Naive thymus-derived CD8-positive, alpha-beta T cell (primary cell): Measurements from ENCODE around the gene SH3D19. TPM values are rescaled to one million over a fixed set of nuclear protein-coding genes. Genes with fewer than 3 reads are reported as not detected.

Source experiments
- ATAC-seq, 2 donors: fragments of 150-1000 bp; cut with Tn5 transposase in 1 of 2; sonication (Bioruptor Pico), chemical (Tn5 transposase) in 1 of 2; 1 replicate in 1 of 2; 2 replicates in 1 of 2; pipeline ENCODE4 v1.10.0; 2021; ENCODE audit warnings: mild to moderate bottlenecking in 2 of 2, moderate library complexity in 2 of 2
- POLR2A ChIA-PET: fragments of 350-600 bp; sonication (Branson Sonifier 250); formaldehyde crosslinking; loops from one replicate; lab custom pipeline; 2021; ENCODE audit warnings: antibody characterized with exemption; lab: Charles Lee
- DNase-seq, 10 donors: peaks; one replicate each; pipeline versions ENCODE4 v3.0.0 to v3.0.0-alpha.2; 2020 to 2022
- H3K27ac Mint-ChIP-seq, 10 donors: one replicate each; pipeline ENCODE4 v1.8.0; 2020 to 2022; ENCODE audit warnings: mild to moderate bottlenecking in 10 of 10, mixed read lengths in 10 of 10, moderate library complexity in 4 of 10, inconsistent platforms in 1 of 10
- H3K27me3 Mint-ChIP-seq, 5 donors: one replicate each; pipeline ENCODE4 v1.8.0; 2021 to 2022; ENCODE audit warnings: mixed read lengths in 5 of 5
- H3K36me3 Mint-ChIP-seq, 3 donors: one replicate each; pipeline ENCODE4 v1.8.0; 2020 to 2022; ENCODE audit warnings: mixed read lengths in 3 of 3, mild to moderate bottlenecking in 2 of 3, inconsistent platforms in 1 of 3
- H3K4me1 Mint-ChIP-seq, 4 donors: one replicate each; pipeline ENCODE4 v1.8.0; 2021 to 2022; ENCODE audit warnings: mixed read lengths in 4 of 4
- H3K4me3 Mint-ChIP-seq, 10 donors: one replicate each; pipeline ENCODE4 v1.8.0; 2020 to 2022; ENCODE audit warnings: mild to moderate bottlenecking in 10 of 10, mixed read lengths in 10 of 10, moderate library complexity in 6 of 10, inconsistent platforms in 1 of 10
- H3K9me3 Mint-ChIP-seq, 9 donors: one replicate each; pipeline ENCODE4 v1.8.0; 2020 to 2022; ENCODE audit warnings: mixed read lengths in 9 of 9, mild to moderate bottlenecking in 3 of 9, inconsistent platforms in 1 of 9, moderate library complexity in 1 of 9
- polyA plus RNA-seq, 3 donors: library from polyadenylated mRNA; unstranded; fragments of 300-500 nt; fragmentation: Illumina TruSeq; gene quantifications; one replicate each; pipeline ENCODE4 v1.2.3, GENCODE V29; 2021
- total RNA-seq, 8 experiments: library from RNA in 2 of 8; stranded (reverse) in 2 of 8; gene quantifications; one replicate each; pipeline ENCODE4 v1.2.3 and lab custom pipeline; 2021 to 2026

The SH3D19 gene
- total and polyA plus RNA-seq, 5 experiments from 2014 or later = 0.42 to 0.62 (median 0.58) TPM; not detected in 1

DNA sequence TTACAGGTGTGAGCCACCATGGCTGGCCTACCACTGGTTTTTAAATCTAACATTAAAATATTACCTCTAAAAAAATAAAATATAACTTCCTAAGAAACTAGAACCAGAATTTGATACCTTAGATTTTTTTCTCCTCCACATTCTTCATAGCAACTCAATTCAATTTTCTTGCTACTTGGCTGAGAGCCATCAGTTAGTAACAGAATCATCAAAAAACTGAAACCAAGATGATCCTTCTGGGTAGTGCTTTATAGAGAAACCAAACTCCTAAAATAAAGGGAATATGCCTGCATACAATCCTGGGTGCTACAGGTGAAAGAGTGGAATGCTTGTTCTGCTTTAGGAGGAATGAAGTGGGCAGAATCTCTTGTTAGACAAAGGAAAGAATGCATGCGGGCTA is 161.6 kb downstream of the SH3D19 start:
- no peak overlapping the region for H3K27ac Mint-ChIP-seq
- H3K4me1 Mint-ChIP-seq = no peaks in the 10 kb centered on the region
- POLR2A ChIA-PET = no interaction called here
- H3K9me3 Mint-ChIP-seq = no peaks in the 10 kb centered on the region
- H3K36me3 Mint-ChIP-seq = no peaks in the 10 kb centered on the region
- peaks cover 8 to 37% (median 11%) of the 10 kb centered on the region in 5 donors for H3K27me3 Mint-ChIP-seq
- ATAC-seq (no peak), DNase-seq (no peak)
- H3K4me3 Mint-ChIP-seq = no peak overlapping the region

DNA sequence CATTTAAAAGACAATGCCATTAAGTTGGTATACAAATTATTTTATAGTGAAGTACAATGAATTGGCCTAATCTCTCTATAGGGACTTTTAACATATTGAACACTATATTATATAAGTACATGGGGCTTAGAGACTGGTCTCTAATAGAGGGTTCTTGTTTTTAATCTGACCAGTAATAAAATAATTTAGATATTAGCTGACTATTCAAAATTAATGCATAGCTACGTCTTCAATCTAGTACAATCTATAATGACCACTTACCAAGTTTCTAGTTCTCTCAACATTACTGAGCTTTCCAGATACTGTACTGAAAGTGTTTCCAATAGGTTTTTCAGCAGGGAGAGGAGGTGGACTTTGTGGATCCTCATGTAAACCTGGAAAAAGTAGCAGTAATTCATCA is 166.4 kb downstream of the SH3D19 start:
- POLR2A ChIA-PET = no interaction called here
- no peak for DNase-seq
- H3K36me3 Mint-ChIP-seq = no peaks in the 10 kb centered on the region
- peaks cover 10 to 21% (median 14%) of the 10 kb centered on the region in 5 donors for H3K27me3 Mint-ChIP-seq
- ATAC-seq = no peak
- H3K4me3 Mint-ChIP-seq = no peak overlapping the region
- H3K27ac Mint-ChIP-seq = no peak overlapping the region
- H3K9me3 Mint-ChIP-seq = peaks cover 0 to 10% (median 0%) of the 10 kb centered on the region in 9 donors
- H3K4me1 Mint-ChIP-seq = no peaks in the 10 kb centered on the region

DNA sequence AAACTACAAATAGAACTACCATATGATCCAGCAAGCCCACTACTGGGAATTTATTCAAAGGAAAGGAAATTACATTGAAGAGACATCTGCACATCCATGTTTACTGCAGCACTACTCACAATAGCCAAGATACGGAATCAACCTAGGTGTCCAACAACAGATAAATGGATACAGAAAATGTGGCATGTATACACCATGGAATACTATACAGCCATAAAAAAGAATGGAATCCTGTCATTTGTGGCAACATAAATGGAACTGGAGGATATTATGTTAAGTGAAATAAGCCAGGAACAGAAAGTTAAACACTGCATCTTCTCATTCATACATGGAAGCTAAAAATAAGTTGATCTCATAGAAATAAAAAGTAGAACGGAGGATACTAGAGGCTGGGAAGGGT is 167.9 kb downstream of the SH3D19 start:
- Mint-ChIP-seq H3K4me3 (no peak overlapping the region), H3K27me3 (peaks cover 10 to 17% (median 14%) of the 10 kb centered on the region in 5 donors), H3K9me3 (peaks cover 0 to 10% (median 0%) of the 10 kb centered on the region in 9 donors), H3K27ac (no peak overlapping the region), H3K36me3 (no peaks in the 10 kb centered on the region), H3K4me1 (no peaks in the 10 kb centered on the region)
- no peak for ATAC-seq
- POLR2A ChIA-PET = no interaction called here
- no peak for DNase-seq

DNA sequence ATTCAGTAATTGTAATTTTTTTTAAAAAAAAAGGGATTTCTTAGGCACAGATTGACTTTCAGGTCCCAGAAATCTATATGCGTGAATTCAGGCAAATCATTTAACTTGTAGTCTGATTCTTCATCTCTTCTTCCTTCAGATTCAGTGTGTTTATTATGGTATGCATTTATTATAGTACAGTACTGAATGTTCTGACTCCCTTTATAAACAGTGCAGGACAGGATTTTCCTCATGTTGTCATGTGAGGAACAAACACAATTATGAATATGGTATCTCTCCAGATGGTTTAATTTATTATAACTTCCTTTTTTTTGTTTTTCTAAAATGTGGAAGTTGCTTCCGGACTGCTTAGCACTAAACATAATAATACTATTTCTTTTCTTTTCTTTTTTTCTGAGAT is 171.8 kb downstream of the SH3D19 start:
- POLR2A ChIA-PET = no interaction called here
- DNase-seq (no peak), ATAC-seq (no peak)
- no peak overlapping the region for H3K27ac Mint-ChIP-seq
- peaks cover 12 to 18% (median 16%) of the 10 kb centered on the region in 5 donors for H3K27me3 Mint-ChIP-seq
- H3K36me3 Mint-ChIP-seq = no peaks in the 10 kb centered on the region
- no peaks in the 10 kb centered on the region for H3K4me1 Mint-ChIP-seq
- peaks cover 0 to 10% (median 0%) of the 10 kb centered on the region in 9 donors for H3K9me3 Mint-ChIP-seq
- H3K4me3 Mint-ChIP-seq = no peak overlapping the region

DNA sequence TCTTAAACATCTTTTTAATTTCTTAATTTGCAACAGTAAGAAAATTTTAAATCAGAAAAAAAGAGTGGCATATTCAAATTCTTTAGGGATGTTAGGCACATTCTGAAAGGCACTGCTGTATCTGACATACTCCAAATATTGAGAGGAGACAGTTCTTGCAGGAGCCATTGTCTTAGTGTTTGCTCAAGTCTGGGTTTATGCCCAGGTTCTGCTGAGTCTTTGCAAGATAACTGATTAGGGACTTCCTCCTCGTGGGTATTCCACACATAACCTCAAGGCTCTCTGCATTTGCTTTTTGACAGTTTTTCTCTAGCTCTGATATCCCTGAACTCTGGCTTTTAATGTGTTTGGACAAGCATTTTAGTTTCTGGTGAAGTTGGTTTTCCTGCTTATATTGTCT is 173.4 kb downstream of the SH3D19 start:
- Mint-ChIP-seq H3K9me3 (peaks cover 0 to 5% (median 0%) of the 10 kb centered on the region in 9 donors), H3K36me3 (no peaks in the 10 kb centered on the region), H3K4me1 (no peaks in the 10 kb centered on the region), H3K27me3 (peaks cover 5 to 11% (median 8%) of the 10 kb centered on the region in 5 donors), H3K27ac (no peak overlapping the region), H3K4me3 (no peak overlapping the region)
- DNase-seq = no peak
- ATAC-seq = no peak
- POLR2A ChIA-PET = no interaction called here

DNA sequence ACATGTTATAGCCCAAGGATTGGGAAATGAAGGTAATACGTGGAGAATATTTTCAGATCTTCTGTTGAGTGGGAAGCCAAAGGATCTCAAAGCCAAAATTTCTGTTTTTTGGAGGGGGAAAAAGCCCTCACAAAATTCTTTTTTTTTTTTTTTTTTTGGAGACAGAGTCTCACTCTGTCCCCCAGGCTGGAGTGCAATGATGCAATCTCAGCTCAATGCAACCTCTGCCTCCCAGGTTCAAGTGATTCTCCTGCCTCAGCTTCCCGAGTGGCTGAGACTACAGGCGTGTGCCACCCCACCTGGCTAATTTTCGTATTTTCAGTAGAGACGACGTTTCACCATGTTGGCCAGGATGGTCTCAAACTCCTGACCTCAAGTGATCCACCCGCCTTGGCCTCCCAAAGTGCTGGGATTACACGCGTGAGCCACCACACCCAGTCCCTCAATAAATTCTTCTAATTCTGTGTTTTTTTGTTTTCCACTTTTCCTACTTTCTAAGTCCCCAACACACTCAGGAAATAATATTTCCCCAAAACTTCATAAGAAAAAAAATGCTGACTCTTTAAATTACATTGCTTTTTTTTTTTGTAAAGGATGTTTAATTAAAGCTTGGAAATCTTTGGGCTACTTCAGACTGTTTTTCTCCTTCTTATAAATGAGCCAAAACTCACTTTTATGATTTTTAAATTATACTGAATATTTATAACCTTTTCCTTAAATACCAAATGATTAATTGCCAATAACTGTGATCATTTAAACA is 174.4 kb downstream of the SH3D19 start:
- H3K27ac Mint-ChIP-seq = peak overlapping the region in 1 of 10 donors; percentile 6
- no peaks in the 10 kb centered on the region for H3K36me3 Mint-ChIP-seq
- H3K9me3 Mint-ChIP-seq = no peaks in the 10 kb centered on the region
- H3K4me1 Mint-ChIP-seq = no peaks in the 10 kb centered on the region
- POLR2A ChIA-PET = interaction anchor here (0.7 kb wide), 1 partner anchor 16 kb away, joined by 6 read pairs; no protein-coding TSS in a partner anchor
- ATAC-seq (no peak), DNase-seq (no peak)
- no peak overlapping the region for H3K4me3 Mint-ChIP-seq
- peaks cover 0 to 7% (median 5%) of the 10 kb centered on the region in 5 donors for H3K27me3 Mint-ChIP-seq

DNA sequence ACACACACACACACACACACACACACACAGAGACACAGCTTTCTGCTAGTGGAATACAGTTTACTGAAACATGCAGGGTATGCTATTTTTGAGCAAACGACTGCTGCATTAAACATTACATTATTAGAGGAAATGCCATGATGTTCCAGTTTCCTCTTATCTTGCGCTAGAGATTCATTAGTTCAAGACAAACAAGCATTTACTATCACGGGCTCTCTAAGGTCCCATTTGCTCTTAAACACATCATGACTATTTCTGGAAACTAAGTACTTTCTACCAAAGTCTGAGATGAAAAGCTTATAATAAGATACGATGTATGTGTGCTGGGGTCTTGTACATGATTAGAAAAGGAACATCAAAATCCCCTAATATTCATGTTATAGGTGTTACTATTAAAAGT is 177.1 kb downstream of the SH3D19 start:
- no peak for DNase-seq
- no peak overlapping the region for H3K27ac Mint-ChIP-seq
- no peaks in the 10 kb centered on the region for H3K4me1 Mint-ChIP-seq
- ATAC-seq = no peak
- H3K9me3 Mint-ChIP-seq = no peaks in the 10 kb centered on the region
- no peaks in the 10 kb centered on the region for H3K36me3 Mint-ChIP-seq
- POLR2A ChIA-PET = no interaction called here
- no peak overlapping the region for H3K4me3 Mint-ChIP-seq
- peaks cover 0 to 6% (median 2%) of the 10 kb centered on the region in 5 donors for H3K27me3 Mint-ChIP-seq

DNA sequence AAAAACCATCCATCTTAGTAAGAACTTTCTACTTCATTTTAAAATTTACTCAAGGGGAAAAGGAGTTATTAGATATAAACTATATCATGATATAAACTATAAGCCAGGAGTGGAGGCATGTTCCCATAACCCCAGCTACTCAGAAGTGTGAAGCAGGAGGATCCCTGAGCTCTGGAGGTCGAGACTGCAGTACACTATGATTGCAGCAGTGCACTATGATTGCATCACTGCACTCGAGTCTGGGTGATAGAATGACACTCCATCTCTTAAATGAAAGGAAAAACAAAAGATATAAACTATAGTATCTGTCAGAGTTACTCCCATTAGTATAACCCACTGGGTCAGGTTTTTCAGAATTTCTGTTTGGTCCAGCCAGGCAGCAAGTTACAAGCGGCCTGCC is 178.4 kb downstream of the SH3D19 start:
- POLR2A ChIA-PET = no interaction called here
- Mint-ChIP-seq H3K9me3 (no peaks in the 10 kb centered on the region), H3K27ac (peak overlapping the region in 1 of 10 donors; percentile 57), H3K36me3 (no peaks in the 10 kb centered on the region), H3K4me3 (no peak overlapping the region), H3K27me3 (peaks cover 0 to 6% (median 2%) of the 10 kb centered on the region in 5 donors), H3K4me1 (no peaks in the 10 kb centered on the region)
- DNase-seq = no peak
- no peak for ATAC-seq

DNA sequence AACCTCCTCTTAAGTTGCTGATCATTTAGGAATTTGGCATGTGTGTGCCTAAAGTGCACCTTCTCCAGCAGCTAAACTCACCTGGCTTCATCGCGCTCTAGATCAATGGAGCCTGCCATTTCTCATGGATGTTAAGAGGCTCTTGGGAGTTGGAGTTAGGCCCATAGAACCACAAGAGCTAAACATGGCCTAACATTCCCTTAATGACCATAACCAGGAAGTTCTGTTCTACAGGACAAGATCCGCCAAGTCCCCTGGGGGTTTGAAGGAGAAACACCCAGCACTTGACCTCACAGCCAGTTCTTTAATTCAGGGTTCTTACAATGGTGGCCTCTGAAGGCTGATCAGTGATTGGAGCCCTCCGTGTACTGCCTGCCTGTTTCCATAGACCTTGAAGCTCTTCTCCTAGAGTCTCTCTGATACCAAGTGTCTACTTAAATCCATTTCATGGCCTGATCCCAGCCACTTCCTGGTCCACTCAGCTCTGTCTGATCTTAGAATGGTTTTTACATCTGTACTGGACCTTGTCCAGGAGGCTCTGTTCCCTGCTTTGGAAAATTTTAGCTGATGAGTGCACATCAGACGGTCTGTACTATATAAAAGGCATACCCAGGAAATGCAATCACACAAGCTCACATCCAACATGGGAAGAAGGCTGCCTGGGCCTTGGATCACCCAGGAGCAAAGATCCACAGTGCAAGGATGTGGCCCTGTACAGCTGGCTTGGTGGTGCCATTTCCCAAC is 180.9 kb downstream of the SH3D19 start:
- DNase-seq = no peak
- H3K4me3 Mint-ChIP-seq = no peak overlapping the region
- no peak for ATAC-seq
- POLR2A ChIA-PET = no interaction called here
- peaks cover 0 to 1% (median 0%) of the 10 kb centered on the region in 5 donors for H3K27me3 Mint-ChIP-seq
- no peaks in the 10 kb centered on the region for H3K4me1 Mint-ChIP-seq
- no peaks in the 10 kb centered on the region for H3K36me3 Mint-ChIP-seq
- no peak overlapping the region for H3K27ac Mint-ChIP-seq
- H3K9me3 Mint-ChIP-seq = no peaks in the 10 kb centered on the region

DNA sequence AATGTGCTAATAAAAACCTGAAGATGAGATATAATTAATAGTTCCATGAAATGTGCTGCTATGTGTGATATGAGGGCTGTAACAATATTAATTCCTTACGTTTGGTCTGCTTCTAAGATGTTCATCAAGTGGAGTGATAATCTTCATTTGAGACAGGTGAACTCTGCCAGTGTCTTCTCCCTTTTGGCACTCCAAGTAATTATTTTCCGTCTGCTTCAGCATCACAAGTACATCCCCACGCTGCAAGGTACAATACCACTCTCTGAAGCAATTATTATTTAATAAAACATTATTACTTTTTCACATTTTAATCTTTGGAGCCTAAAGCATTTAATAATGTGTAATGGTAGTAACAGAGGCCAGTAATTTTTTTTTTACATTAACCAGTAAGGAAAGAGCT is 181.6 kb downstream of the SH3D19 start:
- Mint-ChIP-seq H3K27ac (no peak overlapping the region), H3K36me3 (no peaks in the 10 kb centered on the region), H3K4me3 (no peak overlapping the region), H3K27me3 (peaks cover 0 to 1% (median 0%) of the 10 kb centered on the region in 5 donors), H3K9me3 (no peaks in the 10 kb centered on the region), H3K4me1 (no peaks in the 10 kb centered on the region)
- POLR2A ChIA-PET = no interaction called here
- no peak for DNase-seq
- ATAC-seq = no peak

DNA sequence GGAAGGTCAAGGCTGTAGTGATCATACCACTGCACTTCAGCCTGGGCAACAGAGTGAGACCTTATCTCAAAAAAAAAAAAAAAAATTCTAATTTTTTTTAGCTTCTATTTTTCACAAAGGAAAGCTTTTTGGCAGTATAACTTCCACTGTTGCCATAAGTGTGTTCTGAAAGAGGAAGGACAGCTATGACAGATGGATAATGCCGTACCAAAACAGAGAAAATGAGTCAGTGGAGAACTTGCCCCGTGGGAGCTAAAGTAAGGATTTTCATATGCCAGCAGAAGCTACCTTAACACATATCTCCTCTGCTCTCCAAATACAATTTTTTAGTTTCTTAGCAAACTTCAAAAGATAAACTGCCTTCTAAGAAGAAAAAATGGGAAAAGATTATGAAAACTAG is 182.2 kb downstream of the SH3D19 start:
- Mint-ChIP-seq H3K36me3 (no peaks in the 10 kb centered on the region), H3K9me3 (no peaks in the 10 kb centered on the region), H3K27ac (no peak overlapping the region), H3K4me3 (no peak overlapping the region), H3K4me1 (no peaks in the 10 kb centered on the region), H3K27me3 (peaks cover 0 to 1% (median 0%) of the 10 kb centered on the region in 5 donors)
- ATAC-seq (no peak), DNase-seq (no peak)
- POLR2A ChIA-PET = no interaction called here

DNA sequence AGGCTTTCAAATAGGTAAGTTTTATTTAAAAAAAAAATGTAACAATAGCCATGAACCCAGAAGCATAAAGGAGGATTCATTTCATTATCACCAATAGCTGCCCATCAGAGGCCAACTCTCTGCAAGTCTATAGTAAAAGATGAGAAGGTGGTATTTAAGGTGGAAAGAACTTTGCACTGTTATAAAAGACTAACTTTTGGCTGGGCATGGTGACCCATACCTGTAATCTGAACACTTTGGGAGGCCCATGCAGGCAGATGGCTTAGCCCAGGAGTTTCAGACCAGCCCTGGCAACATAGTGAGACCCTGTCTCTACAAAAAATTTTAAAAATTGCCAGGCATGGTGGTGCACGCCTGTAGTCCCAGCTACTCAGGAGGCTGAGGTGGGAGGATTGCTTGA is 182.6 kb downstream of the SH3D19 start:
- POLR2A ChIA-PET = no interaction called here
- H3K27me3 Mint-ChIP-seq = no peaks in the 10 kb centered on the region

DNA sequence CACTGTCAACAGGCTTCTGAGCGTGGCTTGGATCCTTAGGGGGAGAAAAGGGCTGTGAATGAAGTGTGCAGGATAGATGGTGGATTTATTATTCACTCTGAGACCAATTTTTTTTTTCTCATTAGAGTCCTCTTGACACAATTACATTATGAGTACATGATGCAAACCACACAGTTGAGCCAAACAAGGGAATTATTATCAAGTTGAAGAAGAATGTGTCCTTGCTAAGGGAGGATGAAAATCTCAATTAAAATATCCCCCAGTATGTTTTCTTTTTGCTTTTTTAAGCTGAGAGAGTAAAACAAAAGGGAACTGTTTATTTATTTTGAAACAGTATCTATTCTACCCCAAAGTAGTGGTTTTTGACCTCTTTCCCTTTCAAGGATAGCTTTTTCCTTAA is 185.6 kb downstream of the SH3D19 start:
- no peak for DNase-seq
- POLR2A ChIA-PET = no interaction called here
- Mint-ChIP-seq H3K27ac (no peak overlapping the region), H3K4me3 (no peak overlapping the region), H3K27me3 (no peaks in the 10 kb centered on the region), H3K36me3 (no peaks in the 10 kb centered on the region), H3K4me1 (no peaks in the 10 kb centered on the region), H3K9me3 (no peaks in the 10 kb centered on the region)
- ATAC-seq = no peak

More for the DNA sequence above, 182.6 kb downstream of the SH3D19 start:
- Mint-ChIP-seq H3K4me1 (no peaks in the 10 kb centered on the region), H3K9me3 (no peaks in the 10 kb centered on the region), H3K4me3 (no peak overlapping the region), H3K36me3 (no peaks in the 10 kb centered on the region), H3K27ac (no peak overlapping the region)
- DNase-seq (no peak), ATAC-seq (no peak)
